Stimulated activated CD8-positive, alpha-beta memory T cell treated with anti-CD3 and anti-CD28 coated beads, Interleukin-7, amount 100 ng/mL, for 24 hours (primary cell): Measurements from ENCODE around the gene CTSS.
"Not testable (repeated sequence)": the region's sequence is repeated elsewhere in the genome, so short reads cannot be mapped to it uniquely, and the experiment has no call there.

Experiments
- DNase-seq: peaks from one replicate; pipeline ENCODE4 v3.0.0-alpha.2; 2020; ENCODE audit warnings: low read depth

CTSS gene

GRCh38 chr1:150775276-150775675 lies 9.7 kb upstream of the CTSS start:
- DNase-seq: no peak

- DNase-seq: no peak
These were observed 6.7 kb upstream of the CTSS start for GRCh38 chr1:150772326-150772725.

GRCh38 chr1:150767704-150768103 lies 2.1 kb upstream of the CTSS start:
- not testable (repeated sequence) for DNase-seq

GRCh38 chr1:150765977-150766301 lies 361 bp upstream of the CTSS start:
- not testable (repeated sequence) for DNase-seq

- DNase-seq: no peak
These were observed 919 bp downstream of the CTSS start for GRCh38 chr1:150764617-150765101.

- no peak for DNase-seq
These were observed 2.6 kb downstream of the CTSS start for GRCh38 chr1:150763018-150763417.

- DNase-seq: no peak
These were observed 3.0 kb downstream of the CTSS start for GRCh38 chr1:150762552-150762951.

- no peak for DNase-seq
These were observed 3.8 kb downstream of the CTSS start for GRCh38 chr1:150761801-150762200.

GRCh38 chr1:150760013-150760412 lies 5.6 kb downstream of the CTSS start:
- DNase-seq: no peak

- DNase-seq: no peak
These were observed 12.2 kb downstream of the CTSS start for GRCh38 chr1:150753416-150753815.

GRCh38 chr1:150751443-150751842 lies 14.1 kb downstream of the CTSS start:
- no peak for DNase-seq

GRCh38 chr1:150749720-150750311 lies 15.8 kb downstream of the CTSS start:
- no peak for DNase-seq

GRCh38 chr1:150748878-150749719 lies 16.5 kb downstream of the CTSS start:
- no peak for DNase-seq

GRCh38 chr1:150730130-150730721 lies 35.4 kb downstream of the CTSS start:
- DNase-seq: no peak

- no peak for DNase-seq
These were observed 41.2 kb downstream of the CTSS start for GRCh38 chr1:150724336-150724735.

- DNase-seq: no peak
These were observed 44.9 kb downstream of the CTSS start, which contains the start of gene HORMAD1 for GRCh38 chr1:150720703-150721102. Gene HORMAD1, minus strand, starts transcription at chr1:150720895. Its CDS starts 1,390 bp downstream, at chr1:150719505.

GRCh38 chr1:150720098-150720497 lies 45.5 kb downstream of the CTSS start:
- no peak for DNase-seq

GRCh38 chr1:150718225-150718891 lies 47.2 kb downstream of the CTSS start:
- no peak for DNase-seq

GRCh38 chr1:150709031-150709430 lies 56.5 kb downstream of the CTSS start:
- DNase-seq: not testable (repeated sequence)

- no peak for DNase-seq
These were observed 57.0 kb downstream of the CTSS start for GRCh38 chr1:150708595-150708994.

GRCh38 chr1:150706091-150706490 lies 59.5 kb downstream of the CTSS start:
- DNase-seq: no peak

- DNase-seq: no peak
These were observed 62.2 kb downstream of the CTSS start for GRCh38 chr1:150703427-150703826.
